Sigmoid colon (tissue), 4 donors: ENCODE results near the gene TTC3.
"Not testable (repeated sequence)": the region's sequence is repeated elsewhere in the genome, so short reads cannot be mapped to it uniquely, and the experiment has no call there.

Experiments used
- CTCF ChIP-seq, 4 experiments: fragments of 450-650 bp in 3 of 4; fragments of 200-600 bp in 1 of 4; IDR thresholded peaks; one replicate each; pipeline ENCODE4 v1.5.1; 2016 to 2019; ENCODE audit warnings: antibody characterized with exemption in 4 of 4, mild to moderate bottlenecking in 3 of 4, moderate library complexity in 2 of 4
- EP300 ChIP-seq, 4 donors: sonication (generic); formaldehyde crosslinking; IDR thresholded peaks; one replicate each; pipeline ENCODE4 v1.6.1; 2017; ENCODE audit warnings: antibody characterized with exemption in 4 of 4
- POLR2A ChIP-seq, 2 donors: fragments of 450-650 bp; IDR thresholded peaks; one replicate each; pipeline ENCODE4 v1.6.1; 2016; ENCODE audit warnings: antibody characterized with exemption in 2 of 2, mild to moderate bottlenecking in 2 of 2, moderate library complexity in 2 of 2
- POLR2AphosphoS5 ChIP-seq, 4 donors: sonication (generic); formaldehyde crosslinking; IDR thresholded peaks; one replicate each; pipeline ENCODE4 v1.6.1; 2017; ENCODE audit warnings: antibody characterized with exemption in 4 of 4

- TF ChIP-seq CTCF, POLR2A, POLR2AphosphoS5, EP300 (IDR thresholded peaks at IDR 0.05): not testable (repeated sequence)
Measured at GRCh38 chr21:37102746-37103145, 29.7 kb downstream of the TTC3 start.
